H4 (cell line): Measurements from ENCODE around the gene ITGA3. TPM values are rescaled to one million over a fixed set of nuclear protein-coding genes. Genes with fewer than 3 reads are reported as not detected.
A peak's percentile ranks its signal among the peaks of the same experiment; 100 is the strongest.

Source experiments
- DNase-seq: peaks from one replicate; pipeline ENCODE4 v3.0.0-alpha.2; 2015; ENCODE audit warnings: low spot score
- total RNA-seq: library from RNA; depleted of rRNA; stranded (reverse); fragments of >200 nt; shearing (Covaris generic); gene quantifications from 2 replicates; pipeline ENCODE4 v1.2.3, GENCODE V29; 2014

ITGA3 gene
- total RNA-seq, 1 experiment from 2014 or later = 106 TPM

DNA sequence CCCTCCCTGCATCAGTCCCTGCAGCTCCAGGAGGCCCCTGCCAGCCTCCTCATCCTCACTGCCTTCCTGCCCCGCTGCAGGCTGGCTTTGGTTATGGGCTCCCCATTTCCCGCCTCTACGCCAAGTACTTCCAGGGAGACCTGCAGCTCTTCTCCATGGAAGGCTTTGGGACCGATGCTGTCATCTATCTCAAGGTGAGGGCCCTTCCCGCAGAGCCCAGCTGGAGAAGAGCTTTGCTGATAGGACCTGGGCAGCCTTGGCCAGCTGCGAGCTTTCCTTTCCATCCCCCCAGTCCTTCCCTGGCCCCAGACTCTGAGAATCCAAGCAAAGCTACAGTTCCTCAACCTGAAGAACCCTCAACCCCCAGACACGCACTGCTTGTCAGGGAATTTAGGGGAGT, 53.3 kb downstream of the ITGA3 start:
- no peak for DNase-seq

DNA sequence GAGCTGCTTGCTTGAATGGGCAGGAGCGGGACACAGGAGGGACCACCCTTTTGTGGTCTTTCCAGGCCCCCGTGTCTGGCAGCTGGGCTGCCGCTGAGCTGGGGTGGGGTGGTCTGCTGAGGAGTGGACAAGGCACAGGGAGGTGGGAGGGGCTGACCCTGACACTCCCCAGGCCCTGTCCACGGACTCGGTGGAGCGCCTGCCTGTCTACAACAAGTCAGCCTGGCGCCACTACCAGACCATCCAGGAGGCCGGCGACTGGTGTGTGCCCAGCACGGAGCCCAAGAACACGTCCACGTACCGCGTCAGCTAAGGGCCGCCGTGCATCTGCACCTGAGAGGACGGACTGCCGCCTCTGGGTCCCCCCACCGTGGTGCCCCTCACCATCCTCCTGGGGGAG, 53.9 kb downstream of the ITGA3 start:
- DNase-seq = no peak

DNA sequence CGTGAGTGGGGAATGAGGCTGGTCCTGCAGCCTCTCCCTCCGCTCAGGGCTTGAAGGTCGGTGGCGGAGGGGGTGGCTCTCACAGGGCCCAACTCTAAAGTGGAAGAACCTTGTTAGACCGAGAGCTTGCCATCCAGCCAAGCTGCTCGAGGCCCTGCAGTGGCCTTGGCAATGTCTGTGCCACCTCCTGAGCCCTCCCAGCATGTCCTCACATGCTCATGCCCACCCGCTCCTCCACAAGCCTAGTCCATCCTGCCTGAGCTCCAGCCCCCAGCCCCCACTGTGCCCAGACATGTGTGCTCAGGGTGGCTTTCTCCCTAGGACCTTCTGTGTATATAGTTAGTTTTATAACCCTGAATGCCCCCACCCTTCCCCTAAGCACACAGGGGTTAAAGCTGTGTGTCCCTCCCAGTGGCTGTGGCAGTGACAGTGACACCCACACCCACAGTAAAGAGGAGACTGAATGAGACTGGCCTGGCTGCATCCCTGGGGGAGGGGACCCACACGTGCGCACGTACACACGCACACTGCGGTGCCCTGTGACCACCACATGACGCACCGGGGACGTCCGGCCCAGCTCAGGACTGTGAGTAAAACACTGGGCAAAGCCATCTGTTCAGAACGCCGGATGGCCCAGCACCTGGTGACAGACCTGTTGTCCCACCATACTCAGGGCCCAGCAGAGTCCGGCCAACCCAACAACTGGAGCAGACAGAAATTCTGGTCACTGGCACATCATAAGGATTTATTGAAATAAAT, 54.9 kb downstream of the ITGA3 start:
- DNase-seq = no peak

DNA sequence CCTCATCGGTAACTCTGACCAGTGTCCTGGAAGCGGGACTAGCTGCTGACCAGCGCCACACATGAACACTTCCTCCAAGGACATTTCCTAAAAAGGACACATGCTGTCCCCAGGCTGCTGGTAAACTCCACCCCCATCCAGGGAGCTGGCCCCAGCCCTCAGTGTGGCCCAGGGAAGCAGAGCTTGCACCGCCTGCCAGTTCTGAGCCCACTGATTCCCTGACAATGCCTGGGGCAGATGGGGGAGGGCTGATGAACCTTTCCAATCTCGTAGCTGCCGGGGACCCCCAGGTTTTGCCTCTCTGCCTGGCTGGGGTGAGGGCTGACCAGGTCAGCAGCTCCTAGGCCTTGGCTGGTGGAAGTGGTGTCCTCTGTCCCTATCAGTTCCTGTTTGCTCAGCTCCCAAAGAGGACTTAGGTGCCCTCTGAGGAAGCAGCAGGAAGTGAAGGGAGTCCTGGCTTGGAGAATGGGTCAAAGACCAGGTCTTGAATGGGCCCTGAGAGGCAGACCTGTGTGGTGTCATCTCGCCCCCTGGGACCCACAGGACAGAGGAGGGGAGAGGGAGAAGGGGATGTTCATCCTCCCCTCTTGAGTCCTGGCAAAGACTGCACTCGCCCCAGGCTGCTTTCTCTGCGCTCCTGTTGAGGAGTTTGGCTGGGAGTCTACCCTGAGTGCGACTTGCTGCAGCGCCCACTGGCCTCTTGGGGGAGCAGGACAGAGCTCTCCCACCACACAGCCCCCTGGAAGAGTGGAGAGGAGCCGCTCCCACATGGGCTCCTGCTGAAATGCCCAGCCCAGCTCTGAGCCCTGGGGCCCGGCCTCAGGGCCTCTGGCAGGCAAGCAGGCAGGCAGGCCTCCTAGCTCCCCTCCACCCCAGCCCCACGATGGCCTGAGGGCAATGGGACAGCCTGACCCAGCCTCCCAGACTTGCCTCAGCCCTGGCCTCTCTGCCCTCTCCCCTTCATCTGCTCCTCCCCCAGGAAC, 56.1 kb downstream of the ITGA3 start:
- no peak for DNase-seq

DNA sequence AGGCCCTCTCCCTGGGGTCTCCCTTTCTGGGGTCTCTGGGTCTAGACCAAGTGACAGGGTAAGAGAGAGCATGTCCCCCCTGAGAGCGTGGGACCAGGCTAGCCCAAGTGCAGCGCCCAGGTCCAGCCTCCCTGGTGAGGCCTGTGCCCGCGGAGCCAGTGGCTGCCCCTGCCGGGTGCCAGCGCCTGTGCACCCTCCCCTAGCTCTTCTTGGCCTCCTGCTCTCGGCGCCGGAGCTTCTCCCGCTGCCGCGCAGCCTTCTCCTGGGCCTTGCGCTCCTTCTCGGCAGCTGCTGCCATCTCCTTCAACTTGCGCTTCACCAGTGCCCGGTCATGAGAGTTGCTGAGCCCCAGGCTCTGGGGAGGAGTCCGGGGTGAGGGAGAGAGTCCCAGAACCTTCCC, 56.8 kb downstream of the ITGA3 start:
- no peak for DNase-seq

DNA sequence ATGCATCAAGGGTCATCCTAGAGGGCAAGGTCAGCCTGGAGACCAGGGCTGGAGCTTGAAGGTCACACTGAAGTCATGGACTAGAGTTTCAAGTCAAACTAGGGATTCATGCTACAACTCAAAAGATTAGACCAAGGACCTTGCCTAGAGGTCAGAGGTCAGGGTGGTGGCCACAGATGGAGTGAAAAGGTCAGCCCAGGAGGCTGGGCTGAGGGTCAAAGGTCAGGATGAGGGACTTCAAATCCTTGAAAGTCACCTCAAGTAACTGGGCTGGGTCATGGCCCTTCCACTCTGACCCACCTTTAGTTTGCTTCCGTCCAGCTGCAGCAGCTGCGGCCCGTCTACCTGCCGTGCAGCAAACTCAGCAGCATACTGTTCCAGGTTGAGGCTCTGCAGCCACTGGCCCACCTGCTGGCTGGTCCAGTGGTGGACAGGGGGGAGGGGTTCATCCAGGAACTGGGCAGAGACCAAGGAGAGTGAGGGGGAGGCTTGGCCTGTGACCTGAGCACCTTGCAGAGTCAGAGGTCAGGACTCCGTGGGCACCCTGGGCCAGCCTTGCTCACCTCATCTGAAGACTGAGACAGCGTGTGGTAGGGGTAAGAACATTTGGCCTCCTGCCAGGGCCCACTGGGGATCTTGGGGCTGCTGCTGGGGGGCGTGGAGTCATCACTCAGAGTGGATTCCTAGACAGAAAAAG, 57.9 kb downstream of the ITGA3 start:
- no peak for DNase-seq

DNA sequence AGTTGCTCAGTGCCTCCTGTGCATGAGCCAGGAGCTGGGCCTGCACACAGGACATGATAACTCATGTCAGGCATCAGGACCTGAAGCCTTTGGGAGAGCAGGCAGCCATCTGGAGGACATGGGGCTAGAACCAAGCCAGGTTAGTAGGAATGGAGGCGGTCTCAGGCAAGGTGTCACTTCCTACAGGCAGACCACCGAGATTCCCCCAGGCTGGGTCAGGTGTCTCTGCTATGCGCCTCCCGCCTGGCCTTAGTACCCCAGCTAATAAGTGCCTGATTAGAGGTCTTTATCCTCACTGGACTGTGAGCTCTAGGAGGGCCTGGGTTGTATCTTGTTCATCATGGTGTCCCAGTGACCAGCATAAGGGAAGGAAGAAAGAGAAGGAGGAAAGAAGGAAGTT, 58.5 kb downstream of the ITGA3 start:
- DNase-seq = no peak

DNA sequence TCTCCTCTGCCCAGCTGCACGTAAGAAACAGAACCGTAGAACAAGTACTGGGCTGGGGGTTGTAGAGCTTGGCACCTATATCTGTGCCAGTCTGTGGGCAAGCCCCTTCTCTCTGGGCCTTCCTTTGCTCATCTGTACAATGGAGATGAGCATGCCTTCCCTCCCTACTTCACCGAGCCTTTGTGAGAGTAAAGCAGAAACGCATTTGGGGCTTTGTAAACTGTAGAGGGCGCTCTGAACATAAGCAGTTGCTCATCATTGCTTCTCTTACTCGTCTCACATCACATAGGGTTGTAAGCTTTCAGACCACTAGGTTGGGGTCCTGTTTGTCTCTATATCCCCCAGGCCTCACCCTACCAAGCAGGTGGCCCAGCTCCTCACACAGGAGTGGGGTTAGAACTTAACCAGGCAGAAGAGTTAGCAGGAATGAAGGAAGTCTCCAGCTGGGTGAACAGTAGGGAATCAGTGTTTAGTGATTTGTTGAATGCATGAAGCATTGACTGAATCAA, 59.0 kb downstream of the ITGA3 start:
- peak; percentile 61 for DNase-seq

DNA sequence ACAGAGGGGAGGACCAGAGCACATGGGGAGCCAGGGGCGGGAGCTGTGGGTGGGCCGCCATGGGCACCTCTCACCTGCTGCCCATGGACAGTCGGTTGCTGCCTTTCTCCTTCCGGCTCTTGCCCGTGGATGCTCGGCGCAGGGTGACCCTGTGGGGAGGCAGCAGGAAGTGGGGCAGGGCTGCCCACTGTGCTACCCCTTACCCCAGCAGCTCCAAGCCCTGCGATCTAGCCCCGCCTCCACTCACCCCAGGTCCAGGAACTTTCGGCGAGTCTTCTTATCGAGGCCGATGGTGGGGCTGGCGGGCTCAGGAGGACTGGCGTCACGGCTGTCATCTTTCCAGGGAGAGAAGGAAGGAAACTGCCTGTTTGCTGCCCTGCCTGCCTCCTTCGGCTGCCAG, 59.8 kb downstream of the ITGA3 start:
- no peak for DNase-seq

DNA sequence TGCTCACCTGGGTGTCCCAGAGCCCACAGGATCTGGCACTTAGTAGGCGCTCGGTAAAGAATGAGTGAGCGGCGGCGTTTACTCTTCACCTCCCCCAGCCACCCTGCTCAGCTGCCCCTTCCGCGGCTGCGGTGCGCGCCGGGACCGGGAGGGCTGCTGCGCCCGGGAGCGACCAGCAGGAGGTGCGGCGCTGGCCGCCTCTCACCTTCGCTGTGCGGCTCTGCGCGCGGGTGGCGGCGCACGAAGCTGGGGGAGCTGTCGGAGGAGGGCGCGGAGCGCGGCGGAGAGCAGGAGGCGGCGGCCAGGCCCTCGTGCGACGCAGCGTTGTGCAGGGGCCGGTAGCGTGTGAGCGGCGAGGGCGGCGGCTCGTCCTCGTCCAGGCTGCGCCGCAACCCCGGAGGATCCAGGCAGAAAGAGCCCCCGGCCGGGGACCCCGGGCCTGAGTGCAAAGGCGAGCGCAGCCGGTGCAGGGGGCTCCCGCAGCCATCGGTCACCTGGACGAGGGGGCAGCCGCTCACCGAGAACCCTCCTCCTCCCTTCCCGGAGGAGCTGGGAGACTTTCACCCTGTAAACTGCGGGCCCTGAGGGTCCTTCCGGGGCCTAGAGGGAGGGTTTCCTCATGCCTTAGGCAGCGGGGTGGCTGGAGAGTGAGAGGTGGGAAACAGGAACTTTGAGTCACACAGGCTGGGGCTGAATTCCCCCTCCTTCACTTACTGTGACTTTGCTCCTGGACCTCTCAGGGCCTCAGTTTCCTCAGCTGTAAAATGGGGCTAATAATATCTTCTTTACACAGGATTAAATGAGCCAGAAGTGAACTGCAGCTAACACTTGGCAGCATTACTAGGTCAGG, 61.5 kb downstream of the ITGA3 start:
- no peak for DNase-seq

DNA sequence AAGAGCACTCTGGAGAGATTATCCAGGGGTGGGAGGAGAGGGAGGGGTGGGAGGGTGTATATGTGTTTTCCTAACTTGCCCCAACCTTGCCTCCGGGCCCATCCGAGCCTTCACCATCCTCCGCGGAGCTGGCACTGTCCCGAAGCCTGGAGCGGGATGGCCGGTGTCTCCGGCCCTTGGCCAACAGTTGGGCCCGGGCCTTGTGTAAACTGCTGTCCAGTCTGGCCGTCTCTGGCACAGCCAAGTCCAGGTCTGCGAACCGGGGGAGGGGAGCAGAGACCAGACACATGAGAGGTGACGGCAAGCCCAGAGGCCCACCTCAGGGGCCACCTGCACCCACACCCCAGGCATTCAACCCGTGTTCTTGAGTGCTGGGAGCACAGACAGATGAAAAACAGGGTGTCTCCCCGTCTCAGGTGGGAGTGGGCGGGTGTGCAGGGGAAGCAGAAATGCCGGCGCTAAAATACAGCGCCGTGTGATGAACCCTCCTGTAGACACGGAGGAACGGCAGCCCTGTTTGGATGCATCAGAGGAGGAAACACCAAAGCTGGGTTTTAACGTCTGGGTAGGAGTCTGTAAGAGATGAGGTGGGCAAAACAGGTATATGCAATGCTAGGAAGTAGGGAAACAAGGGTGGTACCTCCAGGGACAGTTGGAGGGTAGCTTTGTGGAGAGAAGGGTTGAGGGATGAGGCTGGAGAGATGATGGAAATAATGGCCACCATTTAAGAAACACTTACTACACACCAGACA, 62.3 kb downstream of the ITGA3 start:
- no peak for DNase-seq

DNA sequence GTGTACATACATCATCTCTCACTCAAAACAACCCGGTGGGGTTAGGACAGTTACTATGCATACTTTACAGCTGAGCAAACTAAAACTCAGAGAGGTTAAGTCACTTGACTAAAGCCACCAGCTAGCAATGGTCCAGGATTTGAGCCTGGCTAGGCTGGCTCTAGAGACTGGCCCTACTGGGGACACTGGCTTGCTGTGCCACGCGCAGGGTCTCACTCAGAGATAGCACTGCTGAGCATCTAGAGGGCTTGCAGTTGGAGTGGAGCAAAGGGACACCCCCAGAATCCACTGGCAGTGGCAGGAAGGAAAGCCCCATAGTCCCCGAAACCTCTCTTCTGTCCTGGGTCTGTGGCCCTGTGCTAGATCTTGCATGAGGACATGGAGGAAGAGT, 62.9 kb downstream of the ITGA3 start:
- no peak for DNase-seq

DNA sequence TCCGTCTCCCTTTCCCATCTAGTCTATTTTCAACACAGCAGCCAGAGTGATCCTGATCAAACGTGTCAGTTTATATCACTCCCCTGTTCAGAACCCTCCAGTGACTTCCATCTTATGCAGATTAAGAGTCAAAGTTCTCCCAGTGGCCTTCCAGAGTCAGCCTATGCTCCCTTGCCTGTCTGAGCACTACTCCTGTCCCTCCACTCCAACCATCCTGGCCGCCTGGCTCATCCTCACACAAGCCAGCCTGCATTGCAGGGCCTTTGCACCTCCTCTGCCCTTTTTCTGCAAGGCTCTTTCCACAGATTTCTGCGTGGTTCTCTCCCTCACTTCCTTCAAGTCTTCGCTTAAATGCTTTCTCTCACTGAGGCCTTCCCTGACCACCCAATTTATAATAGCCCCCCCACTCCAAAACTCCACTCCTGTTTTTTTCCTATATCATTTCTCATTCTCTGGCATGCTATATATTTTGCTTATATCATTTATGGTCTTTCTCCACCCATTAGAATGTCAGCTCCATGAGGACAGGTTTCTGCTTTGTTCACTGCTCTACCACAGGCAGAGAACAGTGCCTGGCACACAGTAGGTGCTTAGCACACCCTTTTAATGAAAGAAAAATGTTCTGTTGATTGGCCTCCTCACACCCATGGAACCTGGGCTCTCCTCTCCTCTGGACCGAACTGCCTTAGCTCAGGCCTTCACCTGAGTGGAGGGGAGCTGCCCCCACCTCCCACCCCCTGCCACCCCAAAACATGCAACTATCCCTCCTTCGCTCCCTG, 64.8 kb downstream of the ITGA3 start:
- DNase-seq = no peak

DNA sequence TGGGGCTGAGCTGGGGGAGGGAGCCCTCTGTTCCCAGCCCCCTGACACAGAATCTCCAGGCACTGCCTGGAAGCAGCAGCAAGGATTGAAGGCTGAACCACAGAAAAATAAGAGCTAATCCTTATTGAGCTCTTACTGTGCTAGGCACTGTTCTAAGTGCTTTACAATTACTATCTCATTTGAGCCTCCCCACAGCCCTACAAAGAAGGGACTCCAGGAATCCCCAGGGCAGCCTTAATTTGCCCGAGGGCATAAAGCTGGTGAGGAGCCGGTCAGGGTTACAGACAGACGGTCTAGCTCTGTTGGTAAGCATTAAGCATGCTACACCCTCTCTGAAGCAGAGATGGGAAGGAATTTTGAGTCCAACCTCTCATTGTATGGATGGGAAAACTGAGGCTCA, 67.0 kb downstream of the ITGA3 start:
- DNase-seq = no peak

DNA sequence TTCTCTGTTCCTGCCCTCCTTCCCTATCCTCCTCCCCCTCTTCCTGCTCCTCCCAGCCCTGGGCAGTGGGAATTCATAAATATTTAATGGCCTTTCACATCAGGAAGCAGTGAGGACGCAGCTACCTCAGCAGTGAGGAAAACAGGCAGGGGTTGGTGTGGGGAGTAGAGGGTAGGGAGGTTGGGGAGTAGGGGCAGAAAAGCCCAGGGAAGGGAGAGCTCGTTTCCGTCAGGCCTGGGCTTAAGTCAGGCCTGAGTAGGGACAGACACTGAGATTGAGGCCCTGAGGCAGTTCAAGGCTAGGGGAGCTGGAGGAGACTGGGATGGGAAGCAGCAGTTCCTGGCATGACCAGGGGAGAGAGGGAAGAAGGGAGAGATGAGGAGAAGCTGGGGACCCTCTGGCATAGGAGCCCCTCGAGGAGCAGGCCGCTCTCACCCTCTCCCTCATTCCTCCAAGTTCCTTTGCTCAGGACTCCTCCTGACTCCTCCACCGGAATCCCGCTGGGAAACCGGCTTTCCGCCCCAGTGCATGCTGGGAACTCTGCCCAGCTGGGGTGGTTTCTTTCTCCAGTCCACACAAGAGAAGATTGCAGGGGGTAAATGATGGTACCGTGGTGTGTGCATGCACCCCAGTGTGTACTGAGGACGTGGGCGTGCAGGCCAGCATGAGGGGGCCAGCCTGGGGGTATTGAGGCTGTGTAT, 67.9 kb downstream of the ITGA3 start:
- DNase-seq = no peak

DNA sequence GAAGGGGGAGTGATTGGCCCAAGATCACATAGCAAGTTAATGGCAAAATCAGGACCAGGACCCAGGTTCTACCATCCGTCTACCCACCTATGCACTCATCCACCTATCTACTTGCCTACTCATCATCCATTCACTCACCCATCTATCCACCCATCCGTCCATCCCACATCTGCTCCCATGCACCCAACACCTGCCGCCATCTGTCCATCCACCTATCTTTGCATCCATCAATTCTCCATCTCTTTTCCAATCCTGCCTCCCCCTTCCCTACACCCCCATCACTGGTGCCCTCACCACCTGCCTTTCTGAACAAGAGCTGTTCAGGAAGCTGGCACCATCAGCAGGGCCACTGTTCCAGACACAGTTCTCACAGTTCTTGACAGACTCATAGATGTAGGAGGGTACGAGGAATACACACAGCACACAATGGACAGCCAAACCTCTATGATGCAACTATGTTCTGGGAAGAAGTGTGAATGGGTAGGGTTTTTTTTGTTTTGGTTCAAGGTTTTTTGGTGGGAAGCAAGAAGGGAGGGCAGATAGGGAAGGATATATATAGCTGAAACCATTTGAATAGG, 69.6 kb downstream of the ITGA3 start:
- no peak for DNase-seq

DNA sequence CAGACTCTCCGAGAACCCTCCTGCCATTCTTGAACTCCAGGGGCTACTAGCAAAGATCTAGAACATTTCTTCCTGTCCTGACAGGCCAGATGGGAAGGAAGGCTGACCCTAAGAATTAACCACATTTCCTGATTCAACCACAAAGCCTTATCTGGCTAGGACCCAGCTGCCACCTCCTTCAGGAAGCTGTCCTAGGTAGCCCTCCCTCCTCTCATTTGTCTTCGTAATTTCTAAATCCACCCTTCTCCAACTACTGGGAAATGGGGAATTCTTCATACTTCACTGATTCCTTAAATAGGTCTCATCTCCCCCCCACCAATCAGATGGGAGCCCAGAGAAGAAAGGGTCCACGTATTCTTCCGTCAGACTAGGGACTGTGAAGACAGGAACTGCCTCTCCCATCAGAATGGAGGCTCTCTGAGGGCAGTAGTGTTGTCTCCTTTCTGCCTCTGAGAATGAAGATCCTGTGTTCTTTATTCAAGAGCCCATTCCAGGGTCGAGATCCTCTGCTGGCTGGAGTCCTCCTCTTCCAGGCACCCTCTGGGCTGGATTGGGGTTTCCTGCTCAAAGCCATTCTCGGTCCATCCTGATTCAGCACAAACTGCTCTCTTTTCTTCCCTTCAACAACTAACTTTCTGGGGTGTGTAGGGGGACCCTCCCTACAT, 71.9 kb downstream of the ITGA3 start:
- DNase-seq = peak; percentile 61
